ENCODE measurements around the gene USP5.
"Not testable (repeated sequence)": the region's sequence is repeated elsewhere in the genome, so short reads cannot be mapped to it uniquely, and the experiment has no call there.

The USP5 gene

GRCh38 chr12:6867413-6868210 lies 15.7 kb downstream of the USP5 start, which contains the start of gene TPI1:
TSS of gene TPI1 (plus strand) at chr12:6867531. CDS start at chr12:6867567, 36 bp downstream.
- peak; percentile 63 to 92 for DNase-seq

DNA sequence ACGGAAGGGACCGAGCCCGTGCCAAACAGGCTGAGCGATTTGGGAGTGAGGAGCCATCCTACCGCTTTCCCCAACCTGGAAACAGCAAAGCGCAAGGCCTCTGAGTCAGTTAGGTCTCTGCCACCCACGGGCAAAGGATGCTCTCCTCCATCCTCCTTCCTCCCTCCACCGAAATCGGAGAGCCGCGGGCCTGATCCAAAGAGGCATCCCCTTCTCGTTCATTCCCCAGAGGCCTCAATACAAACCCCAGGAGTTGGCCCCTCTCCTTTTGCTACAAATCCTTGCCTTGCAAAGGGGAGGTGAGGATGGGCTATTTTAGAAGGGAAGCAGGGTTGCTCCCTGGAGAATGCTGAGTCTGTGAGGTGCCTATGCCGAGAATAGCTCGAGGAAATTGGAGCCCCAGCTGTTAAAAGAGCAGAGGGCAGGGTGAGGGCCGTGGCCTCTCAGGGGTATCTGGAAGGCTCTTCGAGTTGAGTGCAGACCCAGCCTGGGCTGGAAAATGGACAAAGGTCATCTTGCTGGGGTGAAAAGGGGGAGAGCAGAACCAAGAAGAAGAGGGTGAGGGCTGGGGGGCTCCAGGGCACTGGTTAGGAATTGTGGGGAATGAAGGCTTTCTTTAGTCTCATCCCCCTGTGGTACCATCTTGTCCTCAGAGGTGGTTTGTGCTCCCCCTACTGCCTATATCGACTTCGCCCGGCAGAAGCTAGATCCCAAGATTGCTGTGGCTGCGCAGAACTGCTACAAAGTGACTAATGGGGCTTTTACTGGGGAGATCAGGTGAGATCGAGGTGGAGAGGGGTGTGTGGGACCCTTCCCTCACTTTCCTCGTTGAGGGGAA lies 16.5 kb downstream of the USP5 start:
- no peak for DNase-seq

DNA sequence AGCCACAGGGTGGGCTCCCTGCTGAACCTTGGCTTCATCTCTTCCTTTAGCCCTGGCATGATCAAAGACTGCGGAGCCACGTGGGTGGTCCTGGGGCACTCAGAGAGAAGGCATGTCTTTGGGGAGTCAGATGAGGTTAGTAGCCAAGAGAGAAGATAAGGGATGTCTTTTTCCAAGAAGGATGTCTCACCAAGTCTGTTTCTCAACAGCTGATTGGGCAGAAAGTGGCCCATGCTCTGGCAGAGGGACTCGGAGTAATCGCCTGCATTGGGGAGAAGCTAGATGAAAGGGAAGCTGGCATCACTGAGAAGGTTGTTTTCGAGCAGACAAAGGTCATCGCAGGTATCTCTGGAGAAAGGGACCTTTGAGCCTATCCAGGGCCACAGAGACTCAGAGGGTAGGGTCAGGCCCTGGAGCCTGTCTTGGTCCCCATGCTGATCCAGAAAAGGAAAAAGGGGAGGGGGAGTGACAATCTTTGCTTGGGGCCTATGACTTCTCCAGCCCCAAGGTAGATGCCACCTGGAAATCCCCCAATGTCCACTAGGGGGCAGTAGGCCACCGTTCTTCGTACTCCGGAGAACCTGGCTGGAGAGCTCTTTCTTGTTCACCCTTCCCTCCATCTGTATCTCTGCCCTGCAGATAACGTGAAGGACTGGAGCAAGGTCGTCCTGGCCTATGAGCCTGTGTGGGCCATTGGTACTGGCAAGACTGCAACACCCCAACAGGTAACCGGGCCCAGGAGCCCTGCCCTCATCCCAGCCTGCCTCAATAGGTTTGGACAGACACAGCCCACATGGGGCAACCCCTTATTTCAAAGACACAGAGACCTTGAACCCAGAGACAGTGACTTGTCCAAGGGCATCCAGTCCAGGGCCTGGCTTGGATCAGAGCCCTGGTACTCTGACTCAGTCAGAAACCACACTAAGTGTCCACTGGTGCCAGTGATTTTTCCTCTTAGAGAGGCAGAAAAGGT lies 17.4 kb downstream of the USP5 start:
- DNase-seq = peak; percentile 41 to 84

- DNase-seq = not testable (repeated sequence)
Measured at GRCh38 chr12:6870304-6870703, 18.4 kb downstream of the USP5 start.

- DNase-seq = no peak
Measured at GRCh38 chr12:6871052-6871957, 19.4 kb downstream of the USP5 start.

- DNase-seq = peak; percentile 63 to 86
Measured at GRCh38 chr12:6872073-6873048, 20.4 kb downstream of the USP5 start.

GRCh38 chr12:6873094-6874014 lies 21.4 kb downstream of the USP5 start, which contains the start of gene SPSB2:
TSS of gene SPSB2 (minus strand) at chr12:6873303. CDS start at chr12:6872901, 402 bp downstream.
- DNase-seq = peak; percentile 94 to 99

DNA sequence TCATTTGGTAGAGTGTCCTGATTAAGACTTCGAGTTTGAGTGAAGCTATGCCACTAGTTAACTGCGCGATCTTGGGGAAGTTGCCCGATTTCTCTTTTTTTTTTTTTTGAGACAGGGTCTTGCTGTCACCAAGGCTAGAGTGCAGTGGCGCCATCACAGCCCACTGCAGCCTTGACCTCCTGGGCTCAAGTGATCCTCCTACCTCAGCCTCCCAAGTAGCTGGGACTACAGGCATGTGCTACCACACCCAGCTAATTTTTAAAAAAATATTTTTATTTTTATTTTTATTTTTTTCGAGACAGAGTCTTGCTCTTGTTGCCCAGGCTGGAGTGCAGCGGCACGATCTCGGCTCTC lies 22.0 kb downstream of the USP5 start:
- DNase-seq = not testable (repeated sequence)

DNA sequence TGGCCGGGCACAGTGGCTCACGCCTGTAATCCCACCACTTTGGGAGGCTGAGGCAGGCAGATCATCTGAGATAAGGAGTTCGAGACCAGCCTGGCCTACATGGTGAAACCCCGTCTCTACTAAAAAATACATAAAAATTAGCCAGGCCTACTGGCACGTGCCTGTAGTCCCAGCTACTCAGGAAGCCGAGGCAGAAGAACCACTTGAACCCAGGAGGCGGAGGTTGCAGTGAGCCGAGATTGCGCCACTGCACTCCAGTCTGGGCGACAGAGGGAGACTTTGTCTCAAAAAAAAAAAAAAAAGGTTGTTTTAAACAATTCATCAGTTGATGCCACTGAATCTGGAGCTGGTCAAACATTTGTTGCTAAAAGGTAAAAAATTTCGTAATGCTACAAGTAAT lies 27.9 kb downstream of the USP5 start:
- DNase-seq = not testable (repeated sequence)

- DNase-seq = no peak
Measured at GRCh38 chr12:6883252-6883651, 31.3 kb downstream of the USP5 start.

- DNase-seq = no peak
Measured at GRCh38 chr12:6883683-6884082, 31.7 kb downstream of the USP5 start.

DNA sequence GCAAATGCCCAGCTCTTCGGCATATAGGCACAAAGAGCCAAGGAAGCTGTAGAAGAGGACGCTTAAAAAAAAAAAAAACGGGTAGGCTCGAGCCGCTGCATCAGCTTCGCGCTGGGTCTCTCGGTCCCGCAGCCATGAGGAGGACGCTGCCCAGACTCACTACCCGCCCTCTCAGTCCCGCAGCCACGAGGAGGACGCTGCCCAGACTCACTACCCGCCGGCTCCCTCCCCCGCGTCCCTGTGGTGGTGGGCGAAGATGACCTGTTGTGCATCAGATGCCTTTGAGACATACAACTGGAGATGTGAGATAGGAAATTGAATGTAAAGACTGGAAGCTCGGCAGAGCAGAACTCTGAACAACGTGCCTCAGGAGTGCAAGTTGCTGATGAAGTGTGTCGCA lies 32.6 kb downstream of the USP5 start:
- DNase-seq = no peak

GRCh38 chr12:6886206-6886999 lies 34.5 kb downstream of the USP5 start:
- not testable (repeated sequence) for DNase-seq

DNA sequence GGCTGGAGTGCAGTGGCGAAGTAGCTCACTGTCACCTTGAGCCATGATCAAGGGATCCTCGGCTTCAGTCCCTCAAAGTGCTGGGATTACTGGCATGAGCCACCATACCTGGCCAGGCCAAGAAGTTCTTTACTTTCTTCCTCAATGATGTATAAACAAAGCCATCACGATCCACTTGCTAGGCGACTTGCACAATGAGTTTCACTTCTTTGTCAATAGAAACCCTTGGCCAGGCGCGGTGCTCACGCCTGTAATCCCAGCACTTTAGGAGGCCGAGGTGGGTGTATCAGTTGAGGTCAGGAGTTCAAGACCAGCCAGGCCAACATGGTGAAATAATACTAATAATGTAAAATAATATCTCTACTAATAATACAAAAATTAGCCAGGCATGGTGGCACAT lies 35.5 kb downstream of the USP5 start:
- no peak for DNase-seq

DNA sequence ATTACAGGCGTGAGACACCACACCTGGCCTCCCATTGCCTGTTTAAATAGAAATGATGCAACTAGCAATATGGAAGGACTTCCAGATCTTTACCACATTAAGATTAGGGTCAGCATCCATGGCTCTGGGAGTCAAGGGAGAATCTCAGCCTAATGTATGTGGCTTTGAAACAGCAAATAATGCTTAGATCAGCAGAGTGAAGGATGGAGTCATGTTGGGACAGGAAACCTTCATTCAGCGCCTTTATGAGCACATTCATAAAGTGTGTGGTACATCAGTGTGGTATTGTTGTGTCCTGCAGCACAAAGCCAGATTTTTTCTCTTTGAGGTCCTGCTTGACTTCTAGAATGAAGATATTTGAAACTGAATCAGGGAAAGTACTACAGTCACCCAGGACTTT lies 36.4 kb downstream of the USP5 start:
- DNase-seq = no peak

DNA sequence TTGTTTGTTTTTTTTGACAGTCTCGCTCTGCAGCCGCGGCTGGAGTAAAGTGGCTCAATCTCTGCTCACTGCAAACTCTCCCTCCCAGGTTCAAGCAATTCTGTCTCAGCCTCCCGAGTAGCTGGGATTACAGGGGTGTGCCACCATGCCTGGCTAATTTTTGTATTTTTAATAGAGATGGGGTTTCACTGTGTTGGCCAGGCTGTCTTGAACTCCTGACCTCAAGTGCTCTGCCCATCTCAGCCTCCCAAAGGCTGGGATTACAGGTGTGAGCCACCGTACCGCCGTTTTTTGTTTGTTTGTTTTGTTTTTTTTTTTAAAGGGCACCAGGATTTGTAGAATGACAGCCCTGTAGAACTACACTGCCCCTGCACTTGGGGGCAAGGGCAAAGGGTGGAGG lies 36.8 kb downstream of the USP5 start:
- DNase-seq = not testable (repeated sequence)

DNA sequence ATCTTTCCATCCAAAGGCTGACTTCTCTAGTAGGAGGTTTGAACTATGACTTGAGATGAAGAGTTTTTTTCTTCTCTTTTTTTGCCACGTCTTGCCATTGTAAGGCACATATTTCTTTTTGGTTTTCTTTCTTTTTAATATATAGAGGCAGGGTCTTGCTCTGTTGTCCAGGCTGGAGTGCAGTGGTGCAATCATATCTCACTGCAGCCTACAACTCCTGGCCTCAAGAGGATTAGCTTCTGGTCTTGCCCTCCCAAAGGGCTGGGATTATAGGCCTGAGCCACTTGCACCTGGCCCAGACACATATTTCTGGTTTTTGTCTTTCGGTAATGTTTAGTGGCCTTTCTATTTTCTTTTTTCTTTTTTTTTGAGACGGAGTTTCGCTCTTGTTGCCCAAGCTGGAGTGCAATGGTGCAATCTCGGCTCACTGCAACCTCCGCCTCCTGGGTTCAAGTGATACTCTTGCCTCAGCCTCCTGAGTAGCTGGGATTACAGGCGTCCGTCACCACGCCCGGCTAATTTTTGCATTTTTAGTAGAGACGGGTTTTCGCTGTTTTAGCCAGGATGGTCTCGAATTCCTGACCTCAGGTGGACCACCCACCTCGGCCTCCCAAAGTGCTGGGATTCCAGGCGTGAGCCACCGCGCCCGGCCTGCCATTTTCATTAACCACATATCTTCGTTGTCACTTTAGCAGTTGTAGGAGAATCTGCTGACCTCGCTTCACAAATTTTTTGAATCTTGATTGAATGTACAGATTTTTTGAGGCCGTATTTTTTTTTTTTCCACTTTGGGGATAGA lies 38.0 kb downstream of the USP5 start:
- not testable (repeated sequence) for DNase-seq

All from NCI-H446 (cell line).